Lower lobe of right lung (tissue), 2 donors: ENCODE data around the gene SYCN. TPM values are rescaled to one million over a fixed set of nuclear protein-coding genes. Genes with fewer than 3 reads are reported as not detected.

Experiments used
- ATAC-seq, 2 donors: fragments of 200-7000 bp; cut with Tn5 transposase; one replicate each; pipeline ENCODE4 v1.9.1; 2020 to 2022; ENCODE audit warnings: mild to moderate bottlenecking in 2 of 2, moderate library complexity in 2 of 2
- DNase-seq: peaks from one replicate; pipeline ENCODE4 v3.0.0-alpha.2; 2020
- H3K27ac ChIP-seq: fragments of 200-600 bp; one replicate; pipeline ENCODE4 v1.8.0; 2022
- H3K27me3 ChIP-seq: fragments of 200-600 bp; one replicate; pipeline ENCODE4 v1.8.0; 2022; ENCODE audit warnings: low read depth
- H3K36me3 ChIP-seq: fragments of 200-600 bp; one replicate; pipeline ENCODE4 v1.8.0; 2022; ENCODE audit warnings: mild to moderate bottlenecking
- H3K4me1 ChIP-seq: fragments of 200-600 bp; one replicate; pipeline ENCODE4 v1.8.0; 2022
- H3K4me3 ChIP-seq: fragments of 200-600 bp; one replicate; pipeline ENCODE4 v1.8.0; 2022; ENCODE audit warnings: mild to moderate bottlenecking
- H3K9me3 ChIP-seq: fragments of 200-600 bp; one replicate; pipeline ENCODE4 v1.8.0; 2022
- CTCF ChIP-seq: fragments of 200-600 bp; IDR thresholded peaks from one replicate; pipeline ENCODE4 v1.8.0; 2022; ENCODE audit warnings: antibody characterized with exemption, mild to moderate bottlenecking
- intact Hi-C: fragments of 100-400 bp; cut with DNase I; formaldehyde crosslinking; loops from one replicate; pipeline ENCODE4 v1.11.0; 2022
- total RNA-seq: library from RNA; stranded (reverse); fragmentation: NEBNext Ultra II Directional; extraction: Animal tissue kit (Norgen Biotek cat#: 25700); gene quantifications from one replicate; pipeline ENCODE4 v1.2.1, GENCODE V29; 2021
- donor health status: DM: no; HTN: yes; CAD: no; lungs with severe emphysema.

SYCN gene
- total RNA-seq, 1 donor from 2014 or later, result not detected

- no peak for TF ChIP-seq CTCF
- Histone ChIP-seq H3K27me3 (no peaks in the 10 kb centered on the region), H3K36me3 (peaks cover 6% of the 10 kb centered on the region), H3K27ac (no peak overlapping the region), H3K9me3 (no peaks in the 10 kb centered on the region), H3K4me3 (no peak overlapping the region), H3K4me1 (peaks cover 85% of the 10 kb centered on the region)
- ATAC-seq (no peak), DNase-seq (no peak)
- intact Hi-C loops, result no loop called here
Observed at GRCh38 chr19:39157997-39158389, 46.1 kb downstream of the SYCN start.

GRCh38 chr19:39157275-39157996 is 46.6 kb downstream of the SYCN start:
- peak overlapping the region; percentile 36 for H3K27ac ChIP-seq
- intact Hi-C loops, result no loop called here

GRCh38 chr19:39156326-39157230 is 47.5 kb downstream of the SYCN start:
- no peak for DNase-seq
- Histone ChIP-seq H3K27me3 (no peaks in the 10 kb centered on the region), H3K9me3 (no peaks in the 10 kb centered on the region), H3K4me1 (peaks cover 76% of the 10 kb centered on the region), H3K4me3 (no peak overlapping the region), H3K36me3 (peaks cover 6% of the 10 kb centered on the region), H3K27ac (peak overlapping the region; percentile 36)
- intact Hi-C loops, result no loop called here
- no peak for TF ChIP-seq CTCF
- peak; percentile 23 to 56 for ATAC-seq

More at GRCh38 chr19:39157275-39157996, 46.6 kb downstream of the SYCN start:
- Histone ChIP-seq H3K36me3 (peaks cover 6% of the 10 kb centered on the region), H3K4me1 (peaks cover 83% of the 10 kb centered on the region), H3K27me3 (no peaks in the 10 kb centered on the region), H3K9me3 (no peaks in the 10 kb centered on the region), H3K4me3 (no peak overlapping the region)
- DNase-seq (no peak), ATAC-seq (no peak)
- TF ChIP-seq CTCF, result no peak

- peaks cover 6% of the 10 kb centered on the region for H3K36me3 ChIP-seq
- no peak for DNase-seq
- H3K27ac ChIP-seq, result peak overlapping the region; percentile 36
- no peaks in the 10 kb centered on the region for H3K9me3 ChIP-seq
- H3K27me3 ChIP-seq, result no peaks in the 10 kb centered on the region
- ATAC-seq, result no peak
- TF ChIP-seq CTCF, result no peak
- no peak overlapping the region for H3K4me3 ChIP-seq
- intact Hi-C loops, result no loop called here
- peaks cover 69% of the 10 kb centered on the region for H3K4me1 ChIP-seq
Observed at GRCh38 chr19:39155741-39156140, 48.3 kb downstream of the SYCN start.

GRCh38 chr19:39155114-39155700 is 48.9 kb downstream of the SYCN start:
- no peak for DNase-seq
- no peak overlapping the region for H3K4me3 ChIP-seq
- ATAC-seq, result peak in 1 of 2 donors; percentile 11
- TF ChIP-seq CTCF, result no peak
- peaks cover 6% of the 10 kb centered on the region for H3K36me3 ChIP-seq
- no peak overlapping the region for H3K27ac ChIP-seq
- intact Hi-C loops, result no loop called here
- no peaks in the 10 kb centered on the region for H3K27me3 ChIP-seq
- H3K9me3 ChIP-seq, result no peaks in the 10 kb centered on the region
- H3K4me1 ChIP-seq, result peaks cover 64% of the 10 kb centered on the region
